GM12878 (cell line): ENCODE measurements around the gene LZTFL1. TPM values are rescaled to one million over a fixed set of nuclear protein-coding genes. Genes with fewer than 3 reads are reported as not detected.

Experiments
- ATAC-seq: fragments of 200-7000 bp; cut with Tn5 transposase; 3 replicates; pipeline ENCODE4 v1.9.1; 2020; ENCODE audit warnings: mild to moderate bottlenecking, moderate library complexity
- BruUV-seq: library from RNA; stranded (reverse); fragments of 400-500 nt; replicated peaks from 2 replicates; lab custom pipeline; 2021; lab: Mats Ljungman, UMichigan
- CTCF ChIA-PET: fragments of 300-600 bp; sonication (Branson Sonifier 250); formaldehyde crosslinking; extraction: SDS; loops from one replicate; lab custom pipeline; 2021; ENCODE audit warnings: inconsistent platforms; lab: Yijun Ruan, JAX
- POLR2A ChIA-PET: fragments of 350-600 bp; formaldehyde crosslinking; extraction: SDS; loops from one replicate; lab custom pipeline; 2021; ENCODE audit warnings: inconsistent platforms; lab: Charles Lee
- RAD21 ChIA-PET: fragments of 300-600 bp; sonication (Branson Sonifier 250); formaldehyde crosslinking; loops from one replicate; lab custom pipeline; 2023; ENCODE audit warnings: antibody characterized with exemption; ENCODE audit not compliant: unreplicated experiment; lab: Charles Lee
- SMC1A ChIA-PET: fragments of 300-600 bp; sonication (Branson Sonifier 250); formaldehyde crosslinking; loops from one replicate; lab custom pipeline; 2023; ENCODE audit not compliant: unreplicated experiment, uncharacterized antibody; lab: Charles Lee
- DNase-seq: peaks from one replicate; pipeline ENCODE4 v3.0.0-alpha.2; 2011; ENCODE audit warnings: low read depth, low spot score
- FAIRE-seq: peaks from 3 replicates; lab custom pipeline; 2011; peaks lifted over from hg19 to GRCh38; lab: Jason Lieb, UNC
- H2AFZ ChIP-seq: 2 replicates; pipeline ENCODE4 v1.6.0; 2011; ENCODE audit warnings: low read depth, low read length, control low read depth; ENCODE audit not compliant: control insufficient read depth
- H3K27ac ChIP-seq: 2 replicates; pipeline ENCODE4 v1.5.1; 2011; ENCODE audit warnings: control low read depth; ENCODE audit not compliant: control insufficient read depth, insufficient read depth
- H3K27me3 ChIP-seq, 2 experiments: replicated peaks in 1 of 2; 2 replicates each; pipeline versions ENCODE4 v1.6.0 to v1.6.1; 2011; ENCODE audit warnings: low read length in 1 of 2; ENCODE audit not compliant: control insufficient read depth in 2 of 2, insufficient read depth in 2 of 2
- H3K36me3 ChIP-seq, 2 experiments: 2 replicates each; pipeline ENCODE4 v1.5.1; 2011; ENCODE audit warnings: low read length in 1 of 2; ENCODE audit not compliant: control insufficient read depth in 2 of 2, insufficient read depth in 2 of 2
- H3K4me1 ChIP-seq: 2 replicates; pipeline ENCODE4 v1.6.1; 2011; ENCODE audit warnings: mild to moderate bottlenecking, low read length, moderate library complexity, mixed read lengths; ENCODE audit not compliant: control insufficient read depth, insufficient read depth
- H3K4me2 ChIP-seq: 2 replicates; pipeline ENCODE4 v1.6.0; 2011; ENCODE audit warnings: control low read depth; ENCODE audit not compliant: control insufficient read depth, insufficient read depth
- H3K4me3 ChIP-seq: fragments of 200-600 bp; sonication (generic); 2 replicates; pipeline ENCODE4 v1.5.1; 2016
- H3K79me2 ChIP-seq: 2 replicates; pipeline ENCODE4 v1.6.0; 2011; ENCODE audit warnings: low read length; ENCODE audit not compliant: control insufficient read depth, insufficient read depth
- H3K9ac ChIP-seq: 2 replicates; pipeline ENCODE4 v1.8.0; 2011; ENCODE audit warnings: low read length, control low read depth, mixed read lengths; ENCODE audit not compliant: control insufficient read depth, insufficient read depth
- H3K9me3 ChIP-seq: replicated peaks from 3 replicates; pipeline ENCODE4 v1.5.1; 2011; ENCODE audit warnings: mild to moderate bottlenecking, low read length; ENCODE audit not compliant: control insufficient read depth, insufficient read depth
- H4K20me1 ChIP-seq: 2 replicates; pipeline ENCODE4 v1.6.0; 2011; ENCODE audit not compliant: control insufficient read depth, insufficient read depth
- ATF7 ChIP-seq: fragments of 450-650 bp; IDR thresholded peaks from 2 replicates; pipeline ENCODE4 v1.6.1; 2016; ENCODE audit warnings: low read depth, mild to moderate bottlenecking
- NR2C1 ChIP-seq: fragments of 450-650 bp; IDR thresholded peaks from 2 replicates; pipeline ENCODE4 v1.6.1; 2017; ENCODE audit warnings: antibody characterized with exemption, mild to moderate bottlenecking, moderate library complexity
- PAX5 ChIP-seq: IDR thresholded peaks from 2 replicates; pipeline ENCODE4 v1.6.1; 2011; ENCODE audit warnings: low read depth, low read length, borderline replicate concordance
- POLR2AphosphoS5 ChIP-seq: IDR thresholded peaks from 2 replicates; pipeline ENCODE4 v1.6.1; 2011; ENCODE audit warnings: mild to moderate bottlenecking, low read length, inconsistent platforms
- SMARCA5 ChIP-seq: fragments of 450-650 bp; IDR thresholded peaks from 2 replicates; pipeline ENCODE4 v1.6.1; 2017; ENCODE audit warnings: mild to moderate bottlenecking
- SUPT20H ChIP-seq: IDR thresholded peaks from 2 replicates; pipeline ENCODE4 v1.6.1; 2011; ENCODE audit warnings: low read depth, mild to moderate bottlenecking, low read length, moderate library complexity, borderline replicate concordance; ENCODE audit not compliant: control insufficient read depth
- WGBS: methylation state at CpG from one replicate; pipeline ENCODE4 v1.1.6; 2016; ENCODE audit warnings: low lambda C conversion rate; ENCODE audit not compliant: insufficient replicate concordance, insufficient coverage; ENCODE audit errors: missing lambda C conversion rate; 5-methylcytosine and 5-hydroxymethylcytosine counted together
- in situ Hi-C: fragments of 300-500 bp; cut with MboI; formaldehyde crosslinking; loops from 9 replicates; pipeline ENCODE4 v1.14.3; 2018; ENCODE audit warnings: mixed read lengths
- intact Hi-C: fragments of 100-400 bp; cut with micrococcal nuclease; formaldehyde crosslinking; loops from one replicate; pipeline ENCODE4 v1.14.2; 2022; ENCODE audit not compliant: unreplicated experiment
- polyA plus RNA-seq, 11 experiments: library from polyadenylated mRNA; depleted of rRNA in 4 of 11; unstranded in 6 of 11; stranded (reverse) in 5 of 11; fragments of >200 nt; fragmentation: Nextera tagmentation in 4 of 11; fragmentation: Illumina TruSeq in 1 of 11; extraction: Ambion mirVana in 4 of 11; extraction: Trizol in 1 of 11; gene quantifications; 1 replicate in 1 of 11; 2 replicates in 10 of 11; pipeline versions ENCODE4 v1.2.1 to v1.2.3, GENCODE V29; 2011 to 2016; ENCODE audit warnings: inconsistent platforms in 2 of 11, missing spikeins in 2 of 11, low read depth in 1 of 11
- total RNA-seq, 4 experiments: library from RNA; depleted of rRNA in 3 of 4; stranded (reverse); fragments of >200 nt in 3 of 4; fragmentation: Illumina TruSeq in 1 of 4; extraction: Trizol in 1 of 4; gene quantifications; 2 replicates each; pipeline versions ENCODE4 v1.2.1 to v1.2.3, GENCODE V29; 2013 to 2021
- TF ChIP-seq, protein P1 (sequence below): fragments of 450-650 bp; IDR thresholded peaks from 2 replicates; pipeline ENCODE4 v1.6.1; 2018; ENCODE audit warnings: borderline replicate concordance, mild to moderate bottlenecking; ENCODE audit not compliant: partially characterized antibody

LZTFL1 gene
- total and polyA plus RNA-seq, 10 of the 15 experiments (the other 5 are each of a cell fraction or from before 2014, with no cell fraction given) = 9.8 to 74.1 (median 11.9) TPM

DNA sequence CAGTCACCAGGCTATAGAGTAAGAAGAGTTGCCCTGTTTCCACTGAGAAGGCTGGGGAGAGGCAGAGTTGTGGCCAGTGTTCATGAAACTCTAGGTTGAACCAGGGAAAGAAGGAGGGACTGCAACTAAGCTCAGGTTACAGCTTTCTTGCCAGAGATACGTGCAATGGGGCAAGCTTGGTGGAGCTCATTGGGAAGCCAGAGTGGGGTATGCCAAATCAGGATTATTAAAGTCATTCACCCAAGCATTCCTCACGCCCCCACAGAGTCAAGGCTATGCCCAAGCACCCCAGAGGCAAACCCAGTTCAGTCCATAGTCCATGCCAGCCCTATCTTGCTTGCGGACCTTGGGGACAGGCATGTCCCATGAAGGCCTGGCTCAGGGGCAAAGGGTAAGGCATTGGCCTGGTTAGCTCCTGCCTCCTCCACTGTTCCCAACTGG is 63.1 kb downstream of the LZTFL1 start:
- no peaks in the 10 kb centered on the region for H3K79me2 ChIP-seq

More for the DNA sequence above, 63.1 kb downstream of the LZTFL1 start:
- H3K4me3 ChIP-seq = no peak overlapping the region
- WGBS = 61% methylated on average over 3 of the region's 3 CpGs
- DNase-seq (no peak), ATAC-seq (no peak), FAIRE-seq (no peak)
- POLR2A ChIA-PET = interaction anchor here (0.6 kb wide), 1 partner anchor 283 kb away, joined by 3 read pairs; no protein-coding TSS in a partner anchor
- H3K36me3 ChIP-seq = no peaks in the 10 kb centered on the region
- TF ChIP-seq SUPT20H (no peak), NR2C1 (no peak), POLR2AphosphoS5 (no peak), PAX5 (no peak), SMARCA5 (no peak), ATF7 (no peak)
- TF ChIP-seq, protein P1, sequence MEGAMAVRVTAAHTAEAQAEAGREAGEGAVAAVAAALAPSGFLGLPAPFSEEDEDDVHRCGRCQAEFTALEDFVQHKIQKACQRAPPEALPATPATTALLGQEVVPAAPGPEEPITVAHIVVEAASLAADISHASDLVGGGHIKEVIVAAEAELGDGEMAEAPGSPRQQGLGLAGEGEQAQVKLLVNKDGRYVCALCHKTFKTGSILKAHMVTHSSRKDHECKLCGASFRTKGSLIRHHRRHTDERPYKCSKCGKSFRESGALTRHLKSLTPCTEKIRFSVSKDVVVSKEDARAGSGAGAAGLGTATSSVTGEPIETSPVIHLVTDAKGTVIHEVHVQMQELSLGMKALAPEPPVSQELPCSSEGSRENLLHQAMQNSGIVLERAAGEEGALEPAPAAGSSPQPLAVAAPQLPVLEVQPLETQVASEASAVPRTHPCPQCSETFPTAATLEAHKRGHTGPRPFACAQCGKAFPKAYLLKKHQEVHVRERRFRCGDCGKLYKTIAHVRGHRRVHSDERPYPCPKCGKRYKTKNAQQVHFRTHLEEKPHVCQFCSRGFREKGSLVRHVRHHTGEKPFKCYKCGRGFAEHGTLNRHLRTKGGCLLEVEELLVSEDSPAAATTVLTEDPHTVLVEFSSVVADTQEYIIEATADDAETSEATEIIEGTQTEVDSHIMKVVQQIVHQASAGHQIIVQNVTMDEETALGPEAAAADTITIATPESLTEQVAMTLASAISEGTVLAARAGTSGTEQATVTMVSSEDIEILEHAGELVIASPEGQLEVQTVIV = no peak
- intact Hi-C loops (no loop called here), in situ Hi-C loops (no loop called here)
- H3K9ac ChIP-seq = no peak overlapping the region
- H3K27me3 ChIP-seq = 0 out of 4 replicates have a peak, but pooled peaks cover 0 to 5% of the 10 kb centered on the region in 2 experiments
- no peaks in the 10 kb centered on the region for H4K20me1 ChIP-seq
- H2AFZ ChIP-seq = no peak overlapping the region
- no peak overlapping the region for H3K27ac ChIP-seq
- no TSS peak for BruUV-seq
- H3K4me2 ChIP-seq = no peak overlapping the region
- H3K9me3 ChIP-seq = no peaks in the 10 kb centered on the region
- no peaks in the 10 kb centered on the region for H3K4me1 ChIP-seq
- CTCF ChIA-PET = no interaction called here
- RAD21 ChIA-PET = interaction anchor here (1.5 kb wide), 1 partner anchor 131 kb away, joined by 4 read pairs; no protein-coding TSS in a partner anchor
- SMC1A ChIA-PET = interaction anchor here (0.6 kb wide), 1 partner anchor 12 kb away, joined by 3 read pairs; no protein-coding TSS in a partner anchor
